NCI-H2196 treated with DMSO at 0.1 percent for 48 hours (cell line): ENCODE measurements around the gene HECTD1.
"Not testable (repeated sequence)": the region's sequence is repeated elsewhere in the genome, so short reads cannot be mapped to it uniquely, and the experiment has no call there.

ENCODE experiments used
- DNase-seq: peaks from one replicate; lab custom pipeline; 2025; ENCODE audit not compliant: unreplicated experiment; lab: John Stamatoyannopoulos, UW

Gene HECTD1

DNA sequence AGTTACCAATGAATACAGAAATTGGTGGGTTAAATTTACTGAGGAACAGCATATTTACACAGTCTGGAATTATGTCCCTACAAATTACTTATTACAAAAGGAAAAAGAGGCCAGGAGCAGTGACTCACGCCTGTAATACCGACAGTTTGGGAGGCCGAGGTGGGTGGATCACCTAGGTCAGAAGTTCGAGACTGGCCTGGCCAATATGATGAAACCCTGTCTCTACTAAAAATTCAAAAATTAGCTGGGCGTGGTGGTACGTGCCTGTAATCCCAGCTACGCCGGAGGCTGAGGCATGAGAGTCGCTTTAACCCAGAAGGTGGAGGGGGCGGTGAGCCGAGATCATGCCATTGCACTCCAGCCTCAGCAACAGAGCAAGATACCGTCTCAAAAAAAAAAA lies 52.6 kb downstream of the HECTD1 start:
- DNase-seq, result no peak

- no peak for DNase-seq
Observed at GRCh38 chr14:31142455-31143087, 65.0 kb downstream of the HECTD1 start.

- DNase-seq, result no peak
Observed at GRCh38 chr14:31139301-31139847, 68.2 kb downstream of the HECTD1 start.

- DNase-seq, result no peak
Observed at GRCh38 chr14:31138301-31138700, 69.3 kb downstream of the HECTD1 start.

DNA sequence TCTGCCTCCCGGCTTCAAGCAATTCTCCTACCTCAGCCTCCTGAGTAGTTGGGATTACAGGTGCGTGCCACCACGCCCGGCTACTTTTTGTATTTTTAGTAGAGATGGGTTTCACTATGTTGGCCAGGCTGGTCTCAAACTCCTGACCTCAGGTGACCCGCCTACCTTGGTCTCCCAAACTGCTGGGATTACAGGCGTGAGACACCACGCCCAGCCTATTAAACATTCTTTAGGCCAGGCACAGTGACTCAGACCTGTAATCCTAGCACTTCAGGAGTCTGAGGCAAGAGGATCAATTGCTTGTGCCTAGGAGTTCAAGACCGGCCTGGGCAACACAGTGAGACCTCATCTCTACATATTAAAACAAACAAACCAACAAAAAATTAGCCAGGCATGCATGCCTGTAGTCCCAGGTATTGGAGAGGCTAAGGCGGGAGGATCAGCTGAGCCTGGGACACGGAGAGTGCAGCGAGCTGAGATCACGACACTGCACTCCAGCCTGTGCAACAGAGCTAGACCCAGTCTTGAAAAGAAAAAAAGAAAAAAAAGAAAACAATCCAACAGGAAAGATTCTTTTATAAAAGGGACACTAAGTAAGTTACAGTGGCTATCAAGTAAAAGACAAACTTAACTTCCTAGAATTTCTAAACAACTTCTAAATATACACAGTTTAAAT lies 70.2 kb downstream of the HECTD1 start:
- DNase-seq, result no peak

DNA sequence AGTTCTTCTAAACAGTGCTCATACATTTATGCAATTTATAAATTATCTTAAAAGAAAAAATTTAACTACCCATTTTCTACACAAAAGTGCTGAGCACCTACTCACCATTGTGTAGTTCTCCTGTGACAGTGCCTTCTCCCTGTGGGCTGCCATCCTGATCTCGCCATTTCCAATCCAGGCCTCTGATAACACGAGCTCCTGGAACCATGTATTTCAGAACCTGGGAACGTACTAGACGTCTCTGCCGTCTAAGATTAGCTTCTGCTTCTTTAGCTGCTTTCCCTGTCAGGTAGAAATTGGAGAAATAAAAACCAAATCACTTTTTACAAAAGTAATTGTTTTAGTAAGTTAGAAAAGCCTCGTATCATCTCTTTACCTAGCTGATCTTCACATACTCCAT lies 74.5 kb downstream of the HECTD1 start:
- DNase-seq, result no peak

DNA sequence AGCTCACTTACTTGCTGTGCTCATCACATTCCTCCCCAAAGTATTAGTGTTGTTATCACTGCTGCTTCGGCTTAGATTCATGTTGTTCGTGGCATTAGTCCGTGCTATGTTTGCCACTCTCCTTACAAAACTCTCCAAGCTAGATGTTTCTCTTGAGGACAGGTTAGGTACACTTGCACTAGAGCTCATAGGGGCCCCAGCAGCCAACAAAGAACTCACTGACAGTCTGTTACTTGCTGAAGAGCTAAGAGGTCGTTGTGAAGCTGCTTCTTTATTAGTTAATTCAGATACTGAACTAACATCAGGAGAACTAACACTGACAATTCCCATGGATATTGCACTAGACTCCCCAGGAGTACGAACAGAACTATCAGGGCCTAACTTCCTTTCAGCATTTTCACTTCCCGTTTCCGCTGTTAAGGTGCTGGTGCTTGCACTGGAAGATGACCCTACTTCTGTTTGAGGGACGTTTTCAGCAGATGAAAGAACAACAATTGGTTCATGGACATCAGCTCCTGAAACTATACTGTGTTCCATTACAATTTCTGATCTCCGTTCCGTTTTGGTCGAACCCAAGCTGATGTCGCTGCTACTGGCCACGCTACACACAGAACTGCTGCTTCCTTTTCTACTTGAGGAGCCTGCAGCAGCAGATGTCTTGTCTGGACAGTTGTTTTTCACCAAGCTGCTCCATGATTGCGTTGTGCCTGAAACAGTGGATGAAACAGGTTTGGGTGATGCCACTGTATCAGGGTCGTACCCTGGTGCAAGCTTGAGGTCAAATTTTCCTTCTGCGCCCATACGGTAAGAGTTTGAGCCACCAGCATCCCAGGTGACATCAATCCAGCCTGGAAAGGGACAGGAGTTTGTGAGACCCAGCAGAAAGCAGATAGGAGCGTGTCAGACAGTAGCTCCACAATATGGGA lies 78.7 kb downstream of the HECTD1 start:
- no peak for DNase-seq

GRCh38 chr14:31127690-31128089 lies 79.9 kb downstream of the HECTD1 start:
- DNase-seq, result no peak

- DNase-seq, result no peak
Observed at GRCh38 chr14:31126680-31127079, 80.9 kb downstream of the HECTD1 start.

DNA sequence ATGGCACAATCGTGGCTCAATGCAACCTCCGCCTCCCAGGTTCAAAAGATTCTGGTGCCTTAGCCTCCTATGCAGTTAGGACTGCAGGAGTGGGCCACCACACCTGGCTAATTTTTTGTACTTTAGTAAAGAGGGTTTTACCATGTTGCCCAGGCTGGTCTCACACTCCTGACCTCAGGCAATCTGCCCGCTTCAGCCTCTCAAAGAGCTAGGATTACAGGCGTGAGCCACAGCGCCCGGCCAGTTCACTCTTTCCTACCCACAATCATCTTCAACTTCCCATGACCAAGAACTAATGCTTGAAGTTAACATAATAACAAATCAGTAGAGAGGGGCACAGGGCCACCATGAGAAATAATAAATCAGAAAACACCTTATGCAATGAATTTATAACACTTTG lies 82.4 kb downstream of the HECTD1 start:
- no peak for DNase-seq

- no peak for DNase-seq
Observed at GRCh38 chr14:31124197-31124596, 83.4 kb downstream of the HECTD1 start.

DNA sequence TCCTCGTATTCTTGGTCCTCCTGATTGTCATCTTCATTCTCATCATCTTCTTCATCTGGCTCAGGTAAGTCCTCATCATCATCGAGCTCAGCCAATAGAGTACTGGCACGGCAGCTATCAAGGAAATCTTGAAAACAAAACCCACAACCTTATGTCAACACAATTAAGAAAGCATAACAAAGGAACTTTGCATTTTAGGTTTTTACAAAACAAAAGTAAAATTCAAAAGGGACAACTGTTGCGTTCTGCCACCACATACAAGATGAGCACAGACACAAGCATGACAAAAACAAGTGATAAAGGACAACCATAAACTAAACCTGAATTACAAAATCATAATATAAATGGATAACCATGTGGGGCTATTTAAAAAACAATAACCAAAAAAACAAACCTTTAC lies 84.7 kb downstream of the HECTD1 start:
- no peak for DNase-seq

DNA sequence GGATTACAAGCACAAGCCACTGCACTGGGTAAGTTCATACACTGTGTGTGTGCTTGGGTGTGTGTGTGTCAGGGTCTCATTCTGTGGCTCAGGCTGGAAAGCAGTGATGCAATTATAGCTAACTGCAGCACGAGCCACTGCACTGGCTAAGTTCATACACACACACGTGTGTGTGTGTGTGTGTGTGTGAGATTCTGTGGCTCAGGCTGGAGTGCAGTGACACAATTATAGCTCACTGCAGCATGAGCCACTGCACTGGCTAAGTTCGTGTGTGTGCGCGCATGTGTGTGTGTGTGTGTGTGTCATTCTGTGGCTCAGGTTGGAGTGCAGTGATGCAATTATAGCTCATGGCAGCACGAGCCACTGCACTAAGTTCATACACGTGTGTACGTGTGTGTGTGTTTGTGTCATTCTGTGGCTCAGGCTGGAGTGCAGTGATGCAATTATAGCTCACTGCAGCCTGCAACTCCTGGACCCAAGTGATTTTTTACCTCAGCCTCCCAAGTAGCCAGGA lies 85.4 kb downstream of the HECTD1 start:
- DNase-seq, result no peak

DNA sequence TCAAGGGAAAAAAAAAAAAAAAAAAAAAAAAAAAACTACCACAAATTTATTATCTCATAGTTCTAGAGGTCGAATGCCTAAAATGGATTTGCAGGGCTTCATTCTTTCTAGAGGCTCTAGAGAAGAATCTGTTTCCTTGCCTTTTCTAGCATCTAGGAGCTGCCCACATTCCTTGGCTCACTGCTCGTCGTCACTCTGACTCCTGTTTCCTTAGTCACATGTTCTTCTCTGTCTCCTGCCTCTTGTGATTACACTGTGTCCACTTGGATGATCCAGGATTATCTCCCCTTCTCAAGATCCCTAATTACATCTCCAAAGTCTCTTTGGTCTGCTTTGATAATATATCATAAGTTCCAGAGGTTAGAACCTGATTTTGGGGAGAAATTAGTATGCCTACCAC lies 88.7 kb downstream of the HECTD1 start:
- DNase-seq, result no peak

GRCh38 chr14:31113794-31114193 lies 93.8 kb downstream of the HECTD1 start:
- DNase-seq, result no peak

GRCh38 chr14:31110872-31111271 lies 96.7 kb downstream of the HECTD1 start:
- no peak for DNase-seq

DNA sequence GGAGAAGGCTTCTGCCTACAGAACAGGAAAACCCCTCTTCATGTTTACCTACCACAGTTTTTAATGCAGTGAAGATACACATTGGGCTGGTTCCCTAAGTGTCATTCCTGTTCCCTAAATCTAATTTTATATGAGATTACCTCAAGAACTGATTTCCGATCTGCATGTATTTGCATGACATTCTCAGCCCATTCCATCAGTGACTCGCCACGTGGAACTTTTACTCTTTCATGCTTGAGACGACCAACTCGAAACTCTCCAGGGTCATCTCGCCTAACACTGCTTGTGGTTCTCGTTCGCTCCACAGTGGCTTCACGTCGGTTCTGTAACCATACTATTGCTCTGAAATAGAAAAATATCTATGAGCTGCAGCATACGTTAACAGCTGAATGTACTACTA lies 98.3 kb downstream of the HECTD1 start:
- DNase-seq, result no peak

DNA sequence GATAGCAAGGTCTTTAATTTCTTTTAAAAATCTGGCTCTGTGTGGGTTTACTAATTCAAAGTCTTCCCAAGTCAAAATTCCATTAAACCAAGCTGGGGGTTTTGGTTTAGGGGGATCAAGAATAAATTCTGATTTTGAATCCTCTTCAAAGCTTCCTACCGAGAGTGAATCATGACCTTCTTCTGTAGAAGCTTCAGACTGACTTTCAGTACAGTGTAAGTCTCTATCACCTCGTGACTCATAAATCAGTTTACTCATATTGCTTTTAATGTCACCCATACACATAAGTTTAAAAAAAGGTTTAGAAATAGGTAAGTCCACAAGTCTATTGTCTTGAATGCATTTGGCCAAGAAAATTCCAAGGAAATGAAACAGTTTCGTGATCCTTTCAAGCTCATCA lies 100.8 kb downstream of the HECTD1 start:
- DNase-seq, result no peak

DNA sequence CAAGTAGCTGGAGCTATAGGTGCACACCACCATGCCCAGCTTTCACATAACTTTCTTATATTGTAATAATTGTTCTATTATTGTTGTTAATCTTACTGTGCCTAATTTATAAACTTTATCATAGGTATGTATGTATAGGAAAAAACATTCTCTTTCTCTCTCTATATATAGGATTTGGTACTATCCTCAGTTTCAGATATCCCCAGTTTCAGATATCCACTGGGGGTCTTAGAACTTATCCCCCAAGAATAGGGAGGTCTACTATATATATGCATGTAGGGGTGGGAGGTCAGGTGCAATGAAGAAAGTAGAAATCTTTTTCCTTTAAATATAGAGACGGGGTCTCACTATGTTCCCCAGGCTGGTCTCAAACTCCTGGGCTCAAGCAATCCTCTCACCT lies 110.5 kb downstream of the HECTD1 start:
- DNase-seq, result no peak

DNA sequence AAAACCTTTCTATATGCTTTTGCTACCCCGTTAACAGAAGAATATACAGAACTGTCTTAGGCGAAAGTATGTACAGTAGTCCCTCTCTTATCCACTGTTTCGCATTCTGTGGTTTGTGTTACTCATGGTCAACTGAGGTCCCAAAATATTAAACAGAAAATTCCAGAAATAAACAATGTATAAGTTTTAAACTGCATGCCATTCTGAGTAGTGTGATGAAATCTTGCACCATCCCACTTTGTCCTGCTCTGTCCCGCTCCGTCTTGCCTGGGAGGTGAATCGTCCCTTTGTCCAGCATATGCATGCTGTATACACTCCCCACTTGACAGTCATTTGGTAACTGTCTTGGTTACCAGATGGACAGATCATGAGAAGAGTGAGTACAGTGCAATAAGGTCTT lies 111.3 kb downstream of the HECTD1 start:
- no peak for DNase-seq

DNA sequence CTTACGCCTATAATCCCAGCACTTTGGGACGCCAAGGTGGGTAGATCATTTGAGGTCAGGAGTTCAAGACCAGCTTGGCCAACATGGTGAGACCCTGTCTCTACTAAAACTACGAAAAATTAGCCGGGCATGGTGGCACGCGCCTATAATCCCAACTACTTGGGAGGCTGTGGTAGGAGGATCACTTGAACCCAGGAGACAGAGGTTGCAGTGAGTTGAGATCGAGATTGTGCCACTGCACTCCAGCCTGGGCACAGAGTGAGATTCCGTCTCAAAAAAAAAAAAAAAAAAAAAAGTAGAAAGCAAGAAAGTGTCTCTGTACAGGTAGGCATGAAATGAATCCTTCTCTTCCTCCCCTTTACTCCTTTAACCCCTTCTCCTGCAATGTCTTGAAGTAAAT lies 111.8 kb downstream of the HECTD1 start:
- not testable (repeated sequence) for DNase-seq
